Stimulated activated CD8-positive, alpha-beta memory T cell treated with anti-CD3 and anti-CD28 coated beads, Interleukin-12 subunit alpha, Interleukin-12 subunit beta, amount 100 ng/mL, for 4 hours (primary cell): ENCODE measurements around the gene GPC3.

Experiments
- DNase-seq: peaks from one replicate; pipeline ENCODE4 v3.0.0-alpha.2; 2020; ENCODE audit warnings: low read depth

The GPC3 gene

GRCh38 chrX:133513123-133513522 lies 472.3 kb downstream of the GPC3 start:
- no peak for DNase-seq

- DNase-seq: no peak
Observed at GRCh38 chrX:133511041-133511440, 474.4 kb downstream of the GPC3 start.

GRCh38 chrX:133497356-133497755 lies 488.0 kb downstream of the GPC3 start:
- DNase-seq: no peak

GRCh38 chrX:133495464-133496391 lies 489.7 kb downstream of the GPC3 start:
- no peak for DNase-seq

- DNase-seq: no peak
Observed at GRCh38 chrX:133493366-133493765, 492.0 kb downstream of the GPC3 start.

- no peak for DNase-seq
Observed at GRCh38 chrX:133490955-133491354, 494.4 kb downstream of the GPC3 start.
